Esophagus squamous epithelium (tissue), 5 donors: ENCODE data around the gene PGRMC2. TPM values are rescaled to one million over a fixed set of nuclear protein-coding genes. Genes with fewer than 3 reads are reported as not detected.

Experiments used
- DNase-seq: peaks from one replicate; lab custom pipeline; 2025; lab: John Stamatoyannopoulos, UW
- H3K27ac ChIP-seq, 4 donors: fragments of 200-600 bp; sonication (generic); one replicate each; pipeline ENCODE4 v1.5.1; 2016 to 2019; ENCODE audit warnings: mild to moderate bottlenecking in 1 of 4
- H3K27me3 ChIP-seq, 4 donors: fragments of 200-600 bp; sonication (generic); 1 replicate in 3 of 4; 2 replicates in 1 of 4; pipeline versions ENCODE4 v1.5.1 to v1.6.0; 2017 to 2021; ENCODE audit warnings: antibody characterized with exemption in 1 of 4
- H3K36me3 ChIP-seq, 3 donors: fragments of 200-600 bp; sonication (generic); one replicate each; pipeline ENCODE4 v1.5.1; 2016 to 2019
- H3K4me1 ChIP-seq, 3 donors: fragments of 200-600 bp; sonication (generic); one replicate each; pipeline ENCODE4 v1.5.1; 2017 to 2019
- H3K4me3 ChIP-seq, 4 donors: fragments of 200-600 bp; sonication (generic); 1 replicate in 3 of 4; 2 replicates in 1 of 4; pipeline ENCODE4 v1.5.1; 2016 to 2019; ENCODE audit warnings: mild to moderate bottlenecking in 2 of 4, moderate library complexity in 1 of 4
- H3K9me3 ChIP-seq, 3 donors: fragments of 200-600 bp; sonication (generic); one replicate each; pipeline ENCODE4 v1.5.1; 2016 to 2019
- CTCF ChIP-seq, 6 experiments: fragments of 450-650 bp in 4 of 6; fragments of 200-600 bp in 2 of 6; sonication (generic) in 2 of 6; IDR thresholded peaks; one replicate each; pipeline ENCODE4 v1.5.1; 2016 to 2019; ENCODE audit warnings: antibody characterized with exemption in 6 of 6, mild to moderate bottlenecking in 4 of 6, moderate library complexity in 4 of 6
- POLR2A ChIP-seq, 4 donors: fragments of 450-650 bp; IDR thresholded peaks; one replicate each; pipeline ENCODE4 v1.6.1; 2017; ENCODE audit warnings: antibody characterized with exemption in 4 of 4, mild to moderate bottlenecking in 4 of 4, moderate library complexity in 3 of 4
- WGBS, 2 donors: methylation state at CpG; one replicate each; pipeline ENCODE4 v1.1.5; 2018; 5-methylcytosine and 5-hydroxymethylcytosine counted together
- intact Hi-C: fragments of 100-400 bp; cut with DNase I; formaldehyde crosslinking; loops from one replicate; pipeline ENCODE4 v1.15.0; 2022
- total RNA-seq, 4 donors: library from RNA; depleted of rRNA; stranded (reverse); fragments of >200 nt; gene quantifications; one replicate each; pipeline ENCODE4 v1.1.0, GENCODE V29; 2016
- donor health status: DM: yes; HTN: yes; CAD: no.

PGRMC2 gene
- total RNA-seq, 4 donors from 2014 or later, result 13.6 to 39.3 (median 23.0) TPM

DNA sequence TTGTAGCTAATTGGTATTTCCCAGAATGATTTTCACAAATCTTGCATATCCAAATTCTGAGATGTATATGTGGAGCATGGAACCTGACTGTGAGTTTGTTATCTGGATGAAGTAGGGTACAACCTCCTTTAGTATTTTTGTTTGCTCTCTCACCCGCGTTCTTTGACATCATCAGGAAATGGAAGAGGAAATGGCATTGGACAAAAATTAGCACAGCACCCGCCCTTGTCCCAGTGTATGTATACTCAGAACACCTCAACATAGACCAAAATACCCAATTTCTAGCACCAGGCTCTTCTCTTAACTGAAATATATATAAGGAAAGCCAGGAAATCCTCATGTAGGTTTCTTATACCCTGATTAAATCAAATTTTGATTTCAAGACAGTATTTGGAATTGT lies 6.9 kb upstream of the PGRMC2 start:
- no peak overlapping the region for H3K4me3 ChIP-seq
- peaks cover 0 to 15% (median under 1%) of the 10 kb centered on the region in 3 donors for H3K4me1 ChIP-seq
- no peak overlapping the region for H3K27ac ChIP-seq
- 64 to 77% methylated on average over 3 of the region's 3 CpGs for WGBS, 2 donors
- no peaks in the 10 kb centered on the region for H3K9me3 ChIP-seq
- no peak for DNase-seq
- intact Hi-C loops, result no loop called here
- H3K36me3 ChIP-seq, result no peaks in the 10 kb centered on the region
- no peaks in the 10 kb centered on the region for H3K27me3 ChIP-seq
- TF ChIP-seq CTCF (IDR thresholded peaks at IDR 0.05) (no peak), POLR2A (IDR thresholded peaks at IDR 0.05) (no peak)

GRCh38 chr4:128292349-128292748 lies 4.7 kb upstream of the PGRMC2 start:
- Histone ChIP-seq H3K27me3 (no peaks in the 10 kb centered on the region), H3K27ac (no peak overlapping the region), H3K4me3 (no peak overlapping the region), H3K9me3 (no peaks in the 10 kb centered on the region), H3K4me1 (peaks cover 0 to 26% (median 5%) of the 10 kb centered on the region in 3 donors), H3K36me3 (no peaks in the 10 kb centered on the region)
- DNase-seq, result no peak
- TF ChIP-seq CTCF (IDR thresholded peaks at IDR 0.05) (no peak), POLR2A (IDR thresholded peaks at IDR 0.05) (no peak)
- intact Hi-C loops, result no loop called here
- WGBS, 2 donors, result 81 to 88% methylated on average over 2 of the region's 2 CpGs

DNA sequence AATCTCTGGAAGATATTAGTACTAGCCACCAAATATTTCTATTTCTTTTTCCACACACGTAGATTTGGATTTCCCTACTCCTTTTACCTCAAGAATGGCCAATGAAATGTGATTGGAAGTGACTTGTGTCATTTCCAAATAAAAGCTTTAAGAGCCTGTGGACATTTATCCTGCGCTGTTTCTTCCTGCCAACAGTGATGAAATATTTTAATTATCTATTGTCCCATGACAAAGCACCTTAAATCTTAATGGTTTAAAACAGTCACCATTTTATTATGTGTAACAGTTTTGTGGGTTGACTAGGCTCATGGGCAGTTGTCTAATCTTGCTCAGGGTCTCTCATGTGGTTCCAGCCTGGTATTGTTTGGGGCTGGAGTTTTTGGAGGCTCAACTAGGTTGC lies 3.5 kb upstream of the PGRMC2 start:
- no peak for DNase-seq
- intact Hi-C loops, result no loop called here

GRCh38 chr4:128290526-128290925 lies 2.9 kb upstream of the PGRMC2 start:
- Histone ChIP-seq H3K27me3 (no peaks in the 10 kb centered on the region), H3K4me1 (peaks cover 0 to 35% (median 5%) of the 10 kb centered on the region in 3 donors), H3K27ac (no peak overlapping the region), H3K9me3 (no peaks in the 10 kb centered on the region), H3K4me3 (no peak overlapping the region), H3K36me3 (no peaks in the 10 kb centered on the region)
- intact Hi-C loops, result no loop called here
- 85 to 91% methylated on average over 3 of the region's 3 CpGs for WGBS, 2 donors
- no peak for DNase-seq
- TF ChIP-seq CTCF (IDR thresholded peaks at IDR 0.05) (no peak), POLR2A (IDR thresholded peaks at IDR 0.05) (no peak)

More for the DNA sequence above, 3.5 kb upstream of the PGRMC2 start:
- no peaks in the 10 kb centered on the region for H3K36me3 ChIP-seq
- H3K27me3 ChIP-seq, result no peaks in the 10 kb centered on the region
- peaks cover 0 to 29% (median 5%) of the 10 kb centered on the region in 3 donors for H3K4me1 ChIP-seq
- TF ChIP-seq POLR2A (IDR thresholded peaks at IDR 0.05), result no peak
- no peak for TF ChIP-seq CTCF (IDR thresholded peaks at IDR 0.05)
- no peaks in the 10 kb centered on the region for H3K9me3 ChIP-seq
- H3K4me3 ChIP-seq, result no peak overlapping the region
- 59 to 68% methylated on average over 2 of the region's 2 CpGs for WGBS, 2 donors
- no peak overlapping the region for H3K27ac ChIP-seq

DNA sequence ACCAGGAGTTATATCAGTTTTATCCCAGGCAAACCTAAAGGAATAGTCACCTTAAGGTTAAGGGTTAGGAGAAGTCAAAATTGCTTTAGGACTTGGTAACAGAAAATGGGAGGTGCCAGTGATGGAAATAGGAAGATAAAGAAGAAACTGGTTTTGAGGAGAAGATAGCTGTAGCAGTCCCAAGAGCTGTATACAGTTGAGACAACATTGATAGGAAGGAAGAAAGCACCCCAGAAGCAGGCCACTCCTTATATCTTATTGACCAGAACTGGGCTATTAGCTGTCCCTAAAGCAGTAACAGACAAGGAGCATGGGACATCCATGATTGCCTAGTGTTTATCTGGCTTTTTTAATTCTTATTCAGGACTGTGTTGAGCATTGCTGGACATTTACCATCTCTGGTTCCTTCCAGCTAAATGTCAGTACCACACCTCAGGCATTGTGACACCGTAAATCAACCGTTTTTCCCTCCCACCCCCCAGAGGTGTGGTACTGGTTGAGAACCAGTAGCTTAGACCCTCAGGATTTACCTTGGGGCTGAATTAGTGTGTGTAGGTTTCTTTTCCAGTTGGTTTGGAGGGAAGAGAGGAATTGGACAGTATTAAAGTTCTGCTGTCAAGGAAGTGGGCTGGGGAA lies 2.0 kb upstream of the PGRMC2 start:
- H3K4me3 ChIP-seq, result no peak overlapping the region
- H3K27ac ChIP-seq, result peak overlapping the region in 3 of 4 donors; percentile 91 to 98 (median 95)
- H3K9me3 ChIP-seq, result no peaks in the 10 kb centered on the region
- H3K4me1 ChIP-seq, result peaks cover 0 to 44% (median 11%) of the 10 kb centered on the region in 3 donors
- DNase-seq, result no peak
- H3K36me3 ChIP-seq, result no peaks in the 10 kb centered on the region
- WGBS, 2 donors, result 89 to 95% methylated on average over 2 of the region's 2 CpGs
- intact Hi-C loops, result no loop called here
- TF ChIP-seq POLR2A (IDR thresholded peaks at IDR 0.05) (no peak), CTCF (IDR thresholded peaks at IDR 0.05) (no peak)
- H3K27me3 ChIP-seq, result no peaks in the 10 kb centered on the region
